GM12891 (cell line): ENCODE measurements around the gene NOSTRIN.

Source experiments
- POLR2A ChIP-seq: IDR thresholded peaks from 2 replicates; pipeline ENCODE4 v1.6.1; 2011; ENCODE audit warnings: low read depth, low read length, control low read depth
- POLR2AphosphoS5 ChIP-seq: IDR thresholded peaks from 2 replicates; pipeline ENCODE4 v1.6.1; 2011; ENCODE audit warnings: low read depth, low read length, control low read depth
- POU2F2 ChIP-seq: IDR thresholded peaks from 2 replicates; pipeline ENCODE4 v1.6.1; 2011; ENCODE audit warnings: low read depth, mild to moderate bottlenecking, control low read depth, low read length, moderate library complexity
- TAF1 ChIP-seq: IDR thresholded peaks from 2 replicates; pipeline ENCODE4 v1.6.1; 2011; ENCODE audit warnings: low read depth, low read length, control low read depth

DNA sequence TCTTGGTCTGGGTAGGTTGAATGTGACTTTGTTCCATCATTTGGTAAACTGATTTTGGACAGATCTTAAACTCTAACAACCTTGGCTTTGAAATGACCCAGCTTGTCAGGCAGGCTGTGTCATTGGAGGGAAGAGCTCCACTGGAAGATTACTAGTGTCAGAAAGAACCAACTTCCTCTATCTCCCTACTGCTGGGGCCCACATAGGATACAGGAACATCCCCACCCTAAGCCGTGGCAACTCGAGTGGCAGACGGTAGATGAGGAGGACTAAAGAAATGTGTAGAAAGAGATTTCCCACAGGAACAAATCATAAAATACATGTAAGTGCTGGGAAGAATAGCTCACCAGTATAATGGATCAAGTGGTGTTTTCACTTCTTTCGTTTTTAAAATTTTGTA, 94.3 kb downstream of the NOSTRIN start:
- TF ChIP-seq POLR2AphosphoS5 (no peak), POLR2A (no peak), POU2F2 (no peak), TAF1 (no peak)
